ENCODE results near the gene PTPRG.
A peak's percentile ranks its signal among the peaks of the same experiment; 100 is the strongest.
"Not testable (repeated sequence)": the region's sequence is repeated elsewhere in the genome, so short reads cannot be mapped to it uniquely, and the experiment has no call there.

The PTPRG gene

DNA sequence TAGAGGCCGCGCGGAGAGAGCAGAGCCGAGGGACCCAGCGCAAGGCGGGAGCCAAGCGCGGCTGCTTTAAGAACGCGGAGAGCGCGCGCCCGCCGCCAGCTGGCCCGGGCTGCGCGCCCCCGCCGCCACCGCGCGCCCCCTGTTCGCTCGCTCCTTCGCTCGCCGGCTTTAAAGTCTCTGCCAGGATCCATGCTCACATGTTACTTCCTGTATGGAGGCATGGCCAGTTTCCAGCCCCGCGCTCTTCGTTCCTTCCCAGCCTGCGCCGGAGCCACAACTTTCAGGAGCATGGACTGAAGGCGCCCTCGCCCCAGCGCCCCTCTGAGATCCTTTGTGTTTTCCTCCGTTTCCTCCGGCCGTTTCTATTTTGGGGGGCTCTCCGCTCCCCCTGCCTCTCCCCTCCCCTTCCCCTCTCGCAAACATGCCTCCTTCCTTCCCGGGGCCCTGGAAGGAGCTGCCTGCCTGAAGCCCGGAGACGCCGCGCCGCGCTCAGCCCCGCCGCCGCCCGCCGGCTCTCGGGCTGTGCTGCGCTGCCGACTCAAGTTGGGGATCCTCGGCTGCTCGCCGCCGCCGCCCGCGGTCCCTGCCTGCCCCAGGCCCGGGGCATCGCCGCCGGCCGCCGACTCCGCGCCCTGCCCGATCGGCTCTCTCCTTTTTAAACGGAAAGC lies at the start of gene PTPRG:
PTPRG (plus strand) TSS at position 198 of the 668 bp plus-strand sequence. CDS start 717 bp downstream, outside the sequence.
- DNase-seq (ENCODE audit: low read depth): peak; percentile 89

DNA sequence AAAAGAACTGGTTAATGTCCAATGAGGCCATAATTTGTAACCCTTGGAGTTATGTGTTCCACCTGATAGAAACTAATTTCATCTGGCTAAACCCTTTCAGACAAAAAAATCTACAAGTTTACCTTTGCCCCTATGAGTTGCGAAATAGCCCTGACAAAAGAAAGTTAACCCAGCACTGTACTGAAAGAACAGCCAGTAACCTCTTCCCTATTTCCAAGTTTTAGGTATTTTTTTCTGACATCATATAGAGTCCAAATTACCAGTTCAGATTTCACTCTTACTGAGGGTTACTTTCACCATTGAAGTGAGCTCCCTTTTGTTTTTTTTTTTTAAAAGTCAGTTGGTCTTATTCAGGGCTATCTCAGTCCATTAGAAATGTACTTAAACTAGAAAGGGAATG lies 42.8 kb upstream of the PTPRG start:
- no peak for DNase-seq (ENCODE audit: low read depth)

DNA sequence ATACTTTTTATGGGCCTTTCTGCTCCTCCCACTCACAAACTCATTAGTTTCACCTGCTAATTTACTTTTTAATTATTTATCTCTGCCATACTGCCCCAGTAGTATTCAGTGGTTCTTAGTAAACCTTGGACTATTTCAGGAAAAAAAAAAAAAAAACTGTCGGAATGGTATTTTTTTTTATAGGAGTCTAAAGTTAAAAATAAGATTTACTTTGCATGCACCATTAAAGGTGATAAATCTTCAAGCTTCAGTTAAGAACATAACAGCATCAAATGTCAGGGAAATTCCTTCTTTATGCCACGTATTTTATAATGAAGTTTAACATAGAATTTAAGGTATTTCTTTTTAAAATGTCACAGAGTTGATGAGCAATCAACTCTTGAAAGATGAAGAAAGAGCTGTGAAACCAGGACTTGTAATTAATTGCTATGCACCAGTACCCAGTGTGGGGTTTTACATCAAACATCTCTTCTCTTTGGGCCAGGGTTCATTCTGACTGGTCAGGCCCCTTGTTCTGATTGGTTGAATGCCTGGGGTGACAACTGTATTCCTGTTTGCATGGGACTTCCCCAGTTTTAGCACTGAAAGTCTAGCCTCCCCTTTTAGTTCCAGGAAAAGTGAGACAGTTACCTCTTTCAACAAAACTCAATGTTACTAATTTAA lies 40.3 kb upstream of the PTPRG start:
- DNase-seq (ENCODE audit: low read depth): no peak

DNA sequence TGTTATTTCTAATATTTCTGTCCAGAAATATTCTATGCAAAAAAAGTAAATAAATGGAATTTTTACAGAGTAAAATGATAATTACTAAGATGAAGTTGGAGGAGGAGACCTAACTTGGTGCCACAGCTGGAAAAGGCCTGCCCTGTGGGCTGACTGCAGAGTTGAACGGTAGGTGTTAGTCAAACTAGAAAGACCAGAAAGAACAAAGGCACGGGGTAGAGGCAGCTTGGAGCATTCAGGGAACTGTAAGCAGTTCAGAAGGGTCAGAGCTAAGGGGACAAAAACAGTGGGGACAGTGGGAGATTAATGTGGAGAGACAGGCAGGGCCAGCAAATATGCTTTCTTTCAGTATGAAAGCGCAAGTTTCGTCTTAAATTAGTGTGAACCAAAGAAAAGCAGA lies 39.3 kb upstream of the PTPRG start:
- DNase-seq (ENCODE audit: low read depth): no peak

DNA sequence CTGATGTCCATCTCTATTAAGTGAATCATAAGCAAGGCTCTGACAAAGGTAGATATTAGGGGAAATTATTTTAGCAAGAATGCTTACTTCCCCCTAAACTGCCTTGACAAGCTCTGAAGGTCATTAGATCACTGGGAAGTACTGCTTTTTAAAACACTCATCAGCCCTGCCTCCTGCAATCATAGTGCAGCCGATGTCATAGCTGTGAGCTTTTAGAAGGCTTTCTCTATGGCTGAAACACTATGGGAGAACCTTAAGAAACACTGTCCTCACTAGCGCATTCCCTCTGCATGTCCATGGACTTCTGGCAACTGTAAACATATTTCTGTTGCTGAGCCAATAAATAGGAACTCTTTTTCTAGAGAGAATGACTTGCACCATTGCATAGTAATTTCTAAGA lies 38.7 kb upstream of the PTPRG start:
- DNase-seq (ENCODE audit: low read depth): no peak

DNA sequence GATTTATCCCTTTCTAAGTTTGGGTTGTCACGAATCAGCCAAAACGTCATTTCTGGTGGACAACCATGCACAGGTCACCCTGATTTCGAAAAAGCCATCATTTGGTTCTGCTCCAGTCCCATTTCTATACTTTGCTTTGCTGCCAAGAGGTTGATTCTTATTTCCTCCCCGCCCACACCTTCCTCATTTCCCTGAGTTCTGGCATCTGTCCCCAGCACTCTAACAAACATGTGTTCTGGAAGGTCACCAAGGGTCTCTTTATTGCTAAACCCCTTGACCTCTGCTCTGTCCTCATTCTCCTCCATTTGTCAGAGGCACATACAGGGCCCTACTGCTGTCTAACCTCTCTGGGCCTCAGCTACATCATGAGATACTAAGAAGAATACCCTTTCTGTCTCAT lies 36.4 kb upstream of the PTPRG start:
- DNase-seq (ENCODE audit: low read depth): no peak

DNA sequence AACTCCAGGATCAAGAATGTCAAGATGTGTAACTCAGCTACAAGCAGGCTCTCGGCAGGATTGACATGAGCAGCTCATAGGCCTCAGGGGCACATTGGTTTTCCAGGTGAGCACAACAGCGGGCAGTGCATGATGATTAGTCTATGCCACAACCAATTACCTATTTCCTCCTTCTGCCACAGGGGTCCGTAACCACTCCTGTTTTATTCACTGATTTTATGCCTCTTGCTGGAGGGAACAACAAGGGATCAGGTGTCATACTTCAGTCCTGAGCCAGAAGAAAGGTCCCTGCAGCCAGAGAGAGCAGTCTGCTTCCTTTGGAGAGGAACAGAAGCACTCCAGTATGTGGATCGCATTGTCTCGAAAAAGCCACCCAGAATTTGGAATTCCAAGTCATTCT lies 35.1 kb upstream of the PTPRG start:
- DNase-seq (ENCODE audit: low read depth): no peak

DNA sequence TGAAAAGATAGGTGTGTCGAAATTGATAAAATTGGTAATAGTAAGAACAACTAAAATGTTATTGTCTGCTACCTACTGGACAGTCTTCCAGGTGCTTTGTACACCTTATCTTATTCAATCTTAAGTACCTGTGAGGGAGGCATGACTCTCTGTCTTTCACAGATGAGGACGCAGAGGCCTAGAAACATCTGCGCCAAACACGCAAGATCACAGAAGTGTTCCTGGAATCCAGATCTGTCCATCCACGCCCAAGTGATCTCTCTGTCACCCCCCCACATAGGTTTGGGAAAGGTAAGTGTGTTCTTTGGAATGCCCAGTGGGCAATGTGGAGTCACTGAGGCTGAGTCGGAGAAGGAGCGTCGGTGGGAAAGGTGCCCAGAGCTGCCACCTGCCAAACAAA lies 34.4 kb upstream of the PTPRG start:
- DNase-seq (ENCODE audit: low read depth): no peak

DNA sequence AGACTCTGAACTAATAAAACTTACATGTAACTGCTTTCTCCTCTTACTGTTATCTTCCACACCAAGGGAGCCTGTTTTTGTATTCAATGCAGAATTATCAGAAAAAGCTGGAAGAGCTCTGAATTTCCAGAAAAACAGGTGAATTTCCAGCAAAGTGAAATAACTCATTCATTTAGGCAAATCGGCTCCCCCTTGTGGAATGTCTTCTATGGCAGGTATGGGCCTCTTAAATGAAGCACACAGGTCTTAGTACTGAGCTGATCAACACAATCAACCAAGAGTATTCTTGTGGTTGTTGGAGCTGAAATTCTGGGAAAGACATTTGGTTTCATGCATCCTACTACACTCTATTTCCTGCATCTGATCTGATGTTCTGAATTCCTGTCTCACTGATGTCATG lies 31.0 kb upstream of the PTPRG start:
- peak; percentile 20 for DNase-seq (ENCODE audit: low read depth)

DNA sequence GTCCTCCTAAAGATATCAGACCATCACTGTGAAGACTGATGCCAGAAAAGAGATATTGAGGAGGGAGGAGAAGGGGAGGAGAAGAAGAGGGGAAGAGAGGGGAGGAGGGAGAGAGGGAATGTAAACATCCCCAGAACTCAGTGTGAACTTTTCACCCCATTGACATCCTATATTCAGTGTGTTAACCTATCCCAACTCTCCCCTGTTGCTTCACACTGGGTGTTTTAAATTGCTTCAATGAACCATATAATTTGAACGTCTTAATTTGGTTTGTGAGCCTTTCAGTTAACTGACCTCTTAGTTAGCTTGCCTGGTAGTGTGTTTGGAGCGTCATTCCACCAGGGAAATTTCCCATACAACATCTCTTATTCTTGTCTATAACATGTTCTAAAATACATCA lies 29.8 kb upstream of the PTPRG start:
- DNase-seq (ENCODE audit: low read depth): no peak

DNA sequence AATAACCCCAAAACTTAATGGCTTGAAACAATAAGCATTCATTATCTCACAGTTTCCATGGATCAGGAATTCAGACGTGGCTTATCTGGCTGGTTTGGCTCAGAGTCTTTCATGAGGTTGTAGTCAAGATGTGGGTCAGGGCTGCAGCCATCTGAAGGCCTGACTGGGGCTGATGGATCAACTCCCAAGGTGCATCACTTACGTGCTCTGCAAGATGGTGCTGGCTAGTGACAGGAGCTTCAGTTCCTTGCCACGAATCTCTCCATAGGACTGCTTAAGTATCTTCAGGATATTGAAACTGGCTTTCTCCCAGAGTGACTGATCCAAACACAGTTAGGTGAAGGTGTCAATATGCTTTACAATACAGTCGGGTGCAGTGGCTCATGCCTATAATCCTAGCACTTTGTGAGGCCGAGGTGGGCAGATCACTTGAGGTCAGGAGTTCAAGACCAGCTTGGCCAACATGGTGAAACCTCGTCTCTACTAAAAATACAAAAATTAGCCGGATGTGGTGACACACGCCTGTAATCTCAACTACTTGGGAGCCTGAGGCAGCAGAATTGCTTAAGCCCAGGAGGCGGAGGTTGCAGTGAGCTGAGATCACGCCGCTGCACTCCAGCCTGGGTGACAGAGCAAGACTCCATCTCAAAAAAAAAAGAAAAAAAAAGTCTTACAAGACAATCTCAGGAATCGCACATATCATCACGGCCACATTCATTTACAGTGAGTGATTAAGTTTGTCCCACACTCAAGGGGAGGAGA lies 28.5 kb upstream of the PTPRG start:
- DNase-seq (ENCODE audit: low read depth): no peak

DNA sequence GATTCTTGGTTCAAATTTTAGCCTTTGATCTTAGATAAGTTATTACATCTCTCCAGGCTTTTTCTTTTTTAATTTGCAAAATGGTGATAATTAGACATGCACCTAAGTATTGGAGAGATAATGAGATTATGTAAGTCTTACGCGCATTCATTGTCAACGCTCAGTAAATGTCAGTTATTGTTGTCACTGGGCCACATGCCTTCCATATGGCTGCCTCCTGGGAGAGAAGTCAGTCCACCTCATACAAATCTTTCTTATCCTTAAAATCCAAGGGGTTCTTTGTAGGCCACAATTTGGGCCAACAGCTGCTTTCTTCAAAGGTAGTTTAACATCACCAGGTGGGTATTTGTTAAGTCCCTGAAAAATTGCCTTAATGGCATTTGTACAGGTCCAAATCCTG lies 25.5 kb upstream of the PTPRG start:
- no peak for DNase-seq (ENCODE audit: low read depth)

DNA sequence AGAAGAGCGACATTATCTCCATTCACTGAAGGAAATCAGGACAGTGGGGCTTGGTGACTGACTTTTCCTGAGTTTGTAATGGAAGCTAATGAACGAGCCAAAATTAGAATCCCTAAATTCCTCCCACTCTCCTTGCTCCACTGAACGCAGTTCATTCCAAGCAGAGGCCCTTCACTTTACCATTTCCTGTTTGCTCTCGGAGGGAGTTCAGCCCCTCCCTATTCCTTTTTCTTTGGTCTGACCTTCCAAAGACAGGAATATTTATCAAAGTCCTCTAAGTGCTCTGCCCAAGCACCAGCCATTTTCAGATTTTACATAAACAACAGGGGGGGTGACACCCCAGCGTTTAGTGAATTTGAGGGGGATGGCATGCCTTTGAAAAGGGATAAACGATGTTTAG lies 24.0 kb upstream of the PTPRG start:
- DNase-seq (ENCODE audit: low read depth): no peak

DNA sequence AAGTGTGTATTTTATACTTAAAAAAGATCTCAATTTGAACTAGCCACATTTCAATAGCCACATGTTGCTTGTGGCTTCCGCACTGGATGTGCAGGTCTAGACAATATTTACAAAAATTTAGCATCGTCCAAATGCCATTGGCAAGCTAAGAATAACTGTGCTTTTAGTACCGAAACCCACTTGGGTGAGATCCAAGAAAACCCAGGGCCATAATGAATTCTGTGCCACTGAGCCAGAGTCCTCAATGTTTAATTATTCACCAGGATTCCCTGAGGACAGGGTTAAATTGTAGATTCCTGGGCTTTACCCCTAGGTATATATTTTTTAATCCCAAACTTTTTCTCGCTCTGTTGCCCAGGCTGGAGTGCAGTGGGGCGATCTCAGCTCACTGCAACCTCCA lies 22.9 kb upstream of the PTPRG start:
- DNase-seq (ENCODE audit: low read depth): no peak

DNA sequence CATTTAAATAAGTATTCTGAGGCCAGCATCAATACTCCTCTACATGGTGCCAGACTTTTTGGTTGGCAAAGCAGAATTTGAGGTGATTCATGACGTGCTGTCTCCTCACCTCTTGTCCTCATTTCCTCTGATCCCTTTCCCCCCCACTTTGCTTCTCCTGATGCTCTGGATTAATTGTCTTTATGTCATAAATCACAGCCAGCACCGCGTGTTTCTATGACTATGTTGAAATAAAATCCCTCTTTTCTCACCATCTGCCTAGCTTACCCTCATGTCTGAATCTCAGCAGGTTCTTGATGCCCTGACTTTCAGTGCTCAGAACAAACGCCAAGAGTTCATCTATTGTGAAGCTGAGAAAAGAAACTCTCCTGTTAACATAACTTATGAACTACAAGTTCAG lies 19.7 kb upstream of the PTPRG start:
- no peak for DNase-seq (ENCODE audit: low read depth)

DNA sequence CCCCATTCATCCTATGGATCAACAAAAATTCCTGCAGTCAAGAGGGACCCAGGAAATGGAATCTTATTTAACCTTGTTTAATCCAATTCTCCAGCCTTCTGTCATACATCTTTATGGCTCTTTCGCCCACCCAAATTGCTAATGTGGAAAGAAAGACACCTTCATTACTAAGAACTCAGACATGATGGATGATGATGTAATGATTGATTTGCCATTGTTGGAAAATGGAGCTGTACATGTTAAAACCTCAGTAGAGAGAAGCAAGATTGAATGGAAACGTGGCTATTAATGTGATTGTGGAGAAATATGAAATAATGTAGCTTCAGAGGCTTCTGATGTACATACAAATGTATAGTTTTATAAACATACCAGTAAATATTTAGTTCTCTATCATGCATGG lies 15.7 kb upstream of the PTPRG start:
- no peak for DNase-seq (ENCODE audit: low read depth)

DNA sequence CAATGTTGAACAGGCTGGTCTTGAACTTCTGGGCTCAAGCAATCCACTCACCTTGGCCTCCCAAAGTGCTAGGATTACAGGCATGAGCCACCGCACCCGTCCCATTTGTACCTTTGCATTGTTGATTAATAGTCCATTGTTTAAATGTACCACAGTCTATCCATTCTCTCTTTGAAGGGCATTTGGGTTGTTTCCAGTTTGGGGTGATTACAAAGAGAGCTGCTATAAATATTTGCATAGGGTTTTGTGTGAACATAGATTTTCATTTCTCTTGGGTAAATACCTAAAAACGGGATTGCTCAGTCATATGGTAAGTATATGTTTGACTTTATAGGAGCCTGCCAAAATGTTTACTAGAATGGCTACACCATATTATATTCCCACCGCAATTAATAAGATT lies 13.7 kb upstream of the PTPRG start:
- DNase-seq (ENCODE audit: low read depth): no peak

DNA sequence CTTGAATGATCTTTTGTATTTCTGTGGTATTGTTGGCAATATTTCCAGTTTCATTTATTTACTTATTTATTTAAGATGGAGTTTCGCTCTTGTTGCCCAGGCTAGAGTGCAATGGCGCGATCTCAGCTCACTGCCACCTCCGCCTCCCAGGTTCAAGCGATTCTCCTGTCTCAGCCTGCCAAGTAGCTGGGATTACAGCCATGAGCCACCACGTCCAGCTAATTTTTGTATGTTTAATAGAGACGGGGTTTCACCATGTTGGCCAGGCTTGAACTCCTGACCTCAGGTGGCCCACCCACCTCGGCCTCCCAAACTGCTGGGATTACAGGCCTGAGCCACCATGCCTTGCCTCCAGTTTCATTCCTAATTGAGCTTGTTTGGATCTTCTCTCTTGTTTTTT lies 8.7 kb upstream of the PTPRG start:
- not testable (repeated sequence) for DNase-seq (ENCODE audit: low read depth)

DNA sequence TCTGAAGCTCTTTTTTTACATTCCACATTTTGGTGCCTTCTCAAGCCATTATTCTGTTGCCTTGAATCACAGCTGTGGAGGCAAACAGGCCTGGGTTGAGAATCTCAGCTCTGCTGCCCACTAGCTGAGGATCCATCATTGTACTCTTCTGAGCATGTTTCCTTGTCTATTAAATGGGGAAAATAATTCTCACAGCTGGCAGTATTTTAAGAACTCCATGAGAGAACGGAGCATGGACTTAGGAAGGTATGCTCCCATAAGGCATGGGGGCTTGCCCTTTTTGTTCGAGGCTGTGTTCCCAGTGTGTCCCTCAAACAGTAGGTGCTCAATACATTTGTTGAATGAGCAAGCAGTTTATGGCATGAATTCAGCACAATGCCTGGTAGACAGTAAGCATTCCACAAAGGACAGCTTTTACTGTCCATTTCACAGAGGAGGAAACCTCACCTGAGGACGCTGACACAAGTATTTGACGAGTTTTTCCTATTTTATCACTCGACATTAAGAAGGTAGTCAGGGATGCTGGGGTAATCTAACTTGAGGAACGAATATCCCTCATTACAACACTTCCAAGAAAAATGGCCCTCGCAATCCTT lies 2.1 kb upstream of the PTPRG start:
- DNase-seq (ENCODE audit: low read depth): no peak

DNA sequence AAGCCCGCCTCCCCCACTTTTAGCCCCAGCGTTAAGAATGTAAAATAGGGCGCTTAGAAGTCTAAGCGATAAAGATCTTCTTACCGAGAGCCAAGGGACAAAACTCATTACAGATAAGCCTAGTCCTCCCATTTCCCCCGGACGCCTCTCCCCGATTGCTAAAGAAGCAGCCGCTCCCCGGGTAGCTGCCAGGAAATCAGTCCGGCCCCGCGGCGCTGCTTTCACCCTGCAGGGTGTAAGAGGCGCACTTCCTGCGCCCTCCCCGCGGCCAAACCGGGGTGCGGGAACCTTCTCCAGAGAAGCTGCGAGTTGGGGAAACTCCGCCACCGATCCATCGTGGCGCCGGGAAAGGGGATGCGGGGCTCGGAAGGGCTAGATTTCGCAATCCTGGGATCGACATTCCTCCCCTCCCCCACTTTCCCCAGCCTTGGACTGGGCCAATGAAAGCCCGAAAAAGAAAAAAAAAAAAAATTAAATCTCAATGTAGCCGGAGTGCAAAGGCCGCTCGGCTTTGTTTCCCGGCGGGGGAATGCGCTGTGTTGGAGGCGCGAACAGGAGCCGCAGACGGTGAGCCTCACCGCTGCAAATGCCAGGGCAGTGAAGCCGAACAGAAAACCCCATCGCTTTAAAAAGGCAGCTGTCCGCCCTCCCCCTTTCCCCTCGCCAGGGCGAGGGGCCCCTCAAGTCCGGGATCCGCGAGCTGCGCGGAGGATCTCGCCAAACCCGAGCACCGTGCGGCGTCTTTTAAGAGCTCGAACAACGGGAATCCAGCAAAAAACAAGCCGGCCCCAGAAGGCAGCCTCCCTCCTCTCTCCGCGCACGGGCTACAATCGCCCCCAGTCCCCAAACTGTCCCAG lies 626 bp upstream of the PTPRG start:
- peak; percentile 74 for DNase-seq (ENCODE audit: low read depth)

DNA sequence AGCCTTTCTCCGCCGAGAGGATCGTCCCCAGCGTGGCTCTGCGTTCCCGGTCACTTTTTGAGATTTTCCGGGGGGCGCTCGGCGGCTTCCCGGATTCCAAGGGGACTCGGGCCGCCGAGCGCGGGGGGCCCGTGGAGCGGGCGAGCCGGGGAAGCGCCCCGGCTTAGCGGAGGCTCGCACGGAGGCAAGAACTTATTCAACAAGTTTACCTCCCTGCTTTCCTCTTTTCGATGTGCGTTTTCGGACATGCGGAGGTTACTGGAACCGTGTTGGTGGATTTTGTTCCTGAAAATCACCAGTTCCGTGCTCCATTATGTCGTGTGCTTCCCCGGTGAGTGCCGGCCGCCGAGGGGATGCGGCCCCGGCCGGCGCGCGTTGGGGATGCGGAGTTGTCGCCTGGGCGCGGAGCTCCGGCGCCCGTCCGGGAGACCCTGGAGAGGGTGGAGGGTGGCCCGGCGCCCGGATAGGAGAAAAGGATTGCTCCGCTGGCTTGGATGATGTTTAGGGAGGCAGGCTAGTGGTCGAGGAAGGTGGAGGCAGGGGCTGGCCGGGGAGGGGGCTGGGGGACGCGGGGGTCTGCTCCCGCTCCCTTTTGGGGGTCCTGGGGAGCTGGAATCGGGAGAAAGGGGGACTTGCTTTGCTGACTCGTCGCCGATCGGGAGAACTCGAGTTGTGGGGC lies 810 bp downstream of the PTPRG start:
- no peak for DNase-seq (ENCODE audit: low read depth)

All from fibroblast of the conjunctiva (primary cell).